Glomerular endothelial cell (primary cell): ENCODE measurements around the gene PTPRN2. TPM values are rescaled to one million over a fixed set of nuclear protein-coding genes. Genes with fewer than 3 reads are reported as not detected.

ENCODE experiments used
- DNase-seq: peaks from one replicate; pipeline ENCODE4 v3.0.0-alpha.2; 2011; ENCODE audit warnings: low read depth, low spot score; ENCODE audit errors: extremely low read depth
- total RNA-seq: library from RNA; depleted of rRNA; stranded (reverse); fragments of >200 nt; gene quantifications from 2 replicates; pipeline ENCODE4 v1.2.3, GENCODE V29; 2015

Gene PTPRN2
- total RNA-seq, 1 donor from 2014 or later = 10.0 TPM

GRCh38 chr7:157757776-157758467 is 829.7 kb downstream of the PTPRN2 start:
- DNase-seq = no peak

- DNase-seq = no peak
Measured at GRCh38 chr7:157757211-157757610, 830.4 kb downstream of the PTPRN2 start.

GRCh38 chr7:157755741-157756140 is 831.9 kb downstream of the PTPRN2 start:
- no peak for DNase-seq

GRCh38 chr7:157754416-157754790 is 833.2 kb downstream of the PTPRN2 start:
- DNase-seq = no peak

GRCh38 chr7:157753713-157754415 is 833.8 kb downstream of the PTPRN2 start:
- no peak for DNase-seq

GRCh38 chr7:157752832-157753291 is 834.8 kb downstream of the PTPRN2 start:
- no peak for DNase-seq

GRCh38 chr7:157751951-157752673 is 835.5 kb downstream of the PTPRN2 start:
- no peak for DNase-seq

- no peak for DNase-seq
Measured at GRCh38 chr7:157751406-157751805, 836.2 kb downstream of the PTPRN2 start.

- DNase-seq = no peak
Measured at GRCh38 chr7:157750291-157750690, 837.3 kb downstream of the PTPRN2 start.

- DNase-seq = no peak
Measured at GRCh38 chr7:157745721-157746709, 841.6 kb downstream of the PTPRN2 start.

- no peak for DNase-seq
Measured at GRCh38 chr7:157744786-157745601, 842.6 kb downstream of the PTPRN2 start.

GRCh38 chr7:157743781-157744525 is 843.7 kb downstream of the PTPRN2 start:
- DNase-seq = no peak

GRCh38 chr7:157740251-157740798 is 847.3 kb downstream of the PTPRN2 start:
- no peak for DNase-seq

- no peak for DNase-seq
Measured at GRCh38 chr7:157739650-157740049, 848.0 kb downstream of the PTPRN2 start.

GRCh38 chr7:157739031-157739430 is 848.6 kb downstream of the PTPRN2 start:
- no peak for DNase-seq

- no peak for DNase-seq
Measured at GRCh38 chr7:157738066-157738460, 849.6 kb downstream of the PTPRN2 start.

- DNase-seq = no peak
Measured at GRCh38 chr7:157737151-157738065, 850.2 kb downstream of the PTPRN2 start.

- DNase-seq = no peak
Measured at GRCh38 chr7:157736341-157736740, 851.3 kb downstream of the PTPRN2 start.
